Stimulated activated CD4-positive, alpha-beta T cell treated with anti-CD3 and anti-CD28 coated beads, Interleukin-1b, Interleukin-23, amount 100 ng/mL, for 4 hours (primary cell): Measurements from ENCODE around the gene VN1R4.
A peak's percentile ranks its signal among the peaks of the same experiment; 100 is the strongest.
"Not testable (repeated sequence)": the region's sequence is repeated elsewhere in the genome, so short reads cannot be mapped to it uniquely, and the experiment has no call there.

Source experiments
- DNase-seq, 2 donors: peaks; one replicate each; pipeline ENCODE4 v3.0.0-alpha.2; 2020; ENCODE audit warnings: low read depth in 2 of 2

The VN1R4 gene, protein sequence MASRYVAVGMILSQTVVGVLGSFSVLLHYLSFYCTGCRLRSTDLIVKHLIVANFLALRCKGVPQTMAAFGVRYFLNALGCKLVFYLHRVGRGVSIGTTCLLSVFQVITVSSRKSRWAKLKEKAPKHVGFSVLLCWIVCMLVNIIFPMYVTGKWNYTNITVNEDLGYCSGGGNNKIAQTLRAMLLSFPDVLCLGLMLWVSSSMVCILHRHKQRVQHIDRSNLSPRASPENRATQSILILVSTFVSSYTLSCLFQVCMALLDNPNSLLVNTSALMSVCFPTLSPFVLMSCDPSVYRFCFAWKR

DNA sequence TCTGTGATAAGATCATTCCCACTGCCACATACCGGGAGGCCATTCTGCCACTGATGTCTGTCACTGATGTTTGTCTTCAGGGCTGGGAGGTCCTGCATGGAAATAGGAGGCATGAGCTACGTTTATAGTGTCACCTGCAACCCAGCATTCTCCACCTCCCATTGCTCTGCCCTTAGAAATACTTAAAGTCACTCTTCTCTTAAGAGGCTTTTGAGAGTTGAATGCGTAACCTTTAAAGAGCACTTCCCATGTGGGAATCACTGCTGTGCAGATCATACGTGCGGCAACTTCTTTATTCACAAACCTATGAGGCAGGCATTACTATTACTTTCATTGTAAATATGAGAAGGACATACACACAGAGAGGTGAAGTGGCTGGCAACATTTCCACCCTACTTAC, at the start of gene VN1R4:
Gene VN1R4, minus strand, starts transcription at position 101 of the 400 bp plus-strand sequence. Its CDS starts 58 bp downstream, at position 43.
- DNase-seq = not testable (repeated sequence)

DNA sequence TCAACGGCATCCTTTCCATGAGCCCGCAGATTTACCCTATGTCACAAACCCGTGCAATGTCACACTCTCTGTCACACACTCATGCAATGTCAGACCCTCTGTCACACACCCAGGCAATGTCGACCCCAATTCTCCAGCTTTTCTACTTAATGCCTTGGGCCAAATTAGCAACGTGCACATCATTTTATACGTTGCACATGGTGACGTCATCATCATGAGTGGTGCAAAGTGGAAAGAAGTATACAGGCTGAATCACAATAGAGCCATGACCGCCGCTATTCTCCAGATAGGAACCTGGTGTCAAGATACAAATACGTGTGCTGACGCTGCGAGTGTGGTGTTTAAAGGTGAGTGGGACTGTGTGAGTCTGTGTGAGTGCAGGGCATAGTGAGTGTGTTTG, 44.4 kb upstream of the VN1R4 start:
- DNase-seq = no peak

DNA sequence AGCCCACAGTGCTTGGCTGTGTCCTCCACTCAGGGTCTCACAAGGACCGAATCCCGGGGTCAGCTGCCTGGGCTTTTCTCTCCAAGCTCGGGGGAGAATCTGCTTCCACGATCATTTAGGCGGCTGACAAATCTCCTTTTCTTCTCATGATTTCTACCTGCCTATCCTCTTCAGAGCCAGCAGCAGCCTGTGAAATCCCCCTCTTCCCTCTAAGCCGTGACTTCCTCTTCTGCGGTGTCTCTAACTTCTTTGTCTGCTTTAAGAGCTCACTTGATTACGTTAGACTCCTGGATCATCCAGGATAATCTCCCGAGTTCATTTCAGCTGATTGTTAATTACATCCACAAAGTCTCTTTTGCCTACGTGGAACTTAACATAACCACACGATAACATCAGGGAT, 43.5 kb upstream of the VN1R4 start:
- no peak for DNase-seq

DNA sequence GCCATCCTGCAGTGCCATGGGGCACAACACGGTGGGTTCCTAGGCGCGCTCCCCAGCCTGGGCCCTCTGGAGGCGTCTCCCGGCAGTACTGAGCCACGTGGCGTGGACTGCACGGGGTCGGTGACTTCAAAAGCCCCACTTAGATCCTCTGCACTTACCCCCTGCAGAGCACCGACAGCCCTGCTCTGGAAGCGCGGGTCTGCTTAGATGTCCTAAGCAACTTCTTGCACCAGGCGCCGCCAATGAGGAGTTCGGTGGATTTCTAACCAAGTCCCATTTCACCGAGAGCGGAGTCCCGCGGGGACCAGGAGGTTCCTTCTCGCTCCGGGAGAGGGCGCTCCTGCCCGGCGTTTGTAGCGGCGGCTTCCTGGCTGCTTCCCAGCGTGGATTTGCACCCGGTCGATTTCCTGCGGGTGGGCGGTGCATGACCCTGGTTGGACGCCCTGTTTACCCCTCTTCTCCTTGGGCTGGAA, 40.9 kb upstream of the VN1R4 start:
- DNase-seq = no peak

DNA sequence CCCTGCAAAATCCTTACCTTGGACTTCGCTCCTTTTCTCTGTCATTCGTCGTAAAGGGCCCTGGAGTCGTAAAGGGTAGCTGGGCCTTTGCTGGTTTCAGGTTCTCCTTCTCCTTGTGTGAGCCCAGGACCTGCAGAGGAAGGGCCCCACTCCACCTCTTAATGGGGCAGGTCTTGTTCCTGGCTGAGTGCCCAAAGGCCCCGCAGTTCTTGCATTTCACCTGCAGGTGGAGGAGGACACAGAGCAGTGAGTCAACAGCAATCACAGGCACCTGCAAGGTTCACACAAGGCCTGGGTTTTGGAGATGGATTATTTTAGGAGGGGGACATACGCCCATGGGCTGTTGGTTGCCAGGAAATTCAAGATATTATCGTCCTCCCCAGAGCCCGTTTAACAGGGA, 33.8 kb upstream of the VN1R4 start:
- not testable (repeated sequence) for DNase-seq

DNA sequence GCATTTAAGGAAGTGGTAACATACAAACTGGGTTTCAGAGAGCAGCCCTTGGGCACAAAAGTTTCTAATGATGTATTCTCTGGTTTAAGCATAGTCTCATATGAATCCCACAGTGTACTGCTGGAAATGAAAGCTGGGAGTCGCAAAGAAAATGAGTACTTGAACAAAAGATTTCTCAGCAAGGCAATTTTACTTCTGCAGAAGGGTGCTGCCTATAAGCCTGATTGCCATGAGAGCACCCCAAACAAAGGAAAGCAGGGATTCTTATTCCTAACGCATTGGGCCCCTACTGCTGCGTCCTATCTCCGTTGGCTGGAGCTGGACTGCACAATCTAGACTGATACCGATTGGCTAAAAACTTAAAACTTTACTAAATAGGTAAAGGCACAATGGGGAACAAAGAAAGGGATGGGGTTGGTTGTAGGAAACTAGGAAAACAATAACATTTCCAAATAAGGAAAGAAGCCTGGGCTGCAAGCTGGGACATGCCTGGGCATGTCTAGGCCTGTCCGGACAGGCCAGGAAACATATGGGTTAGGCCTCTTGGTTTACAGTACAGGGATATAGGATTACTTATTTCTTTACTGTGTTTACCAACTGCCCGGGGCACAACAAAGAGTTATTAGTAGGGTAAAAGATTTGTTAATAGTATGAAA, 27.4 kb upstream of the VN1R4 start:
- DNase-seq = no peak

DNA sequence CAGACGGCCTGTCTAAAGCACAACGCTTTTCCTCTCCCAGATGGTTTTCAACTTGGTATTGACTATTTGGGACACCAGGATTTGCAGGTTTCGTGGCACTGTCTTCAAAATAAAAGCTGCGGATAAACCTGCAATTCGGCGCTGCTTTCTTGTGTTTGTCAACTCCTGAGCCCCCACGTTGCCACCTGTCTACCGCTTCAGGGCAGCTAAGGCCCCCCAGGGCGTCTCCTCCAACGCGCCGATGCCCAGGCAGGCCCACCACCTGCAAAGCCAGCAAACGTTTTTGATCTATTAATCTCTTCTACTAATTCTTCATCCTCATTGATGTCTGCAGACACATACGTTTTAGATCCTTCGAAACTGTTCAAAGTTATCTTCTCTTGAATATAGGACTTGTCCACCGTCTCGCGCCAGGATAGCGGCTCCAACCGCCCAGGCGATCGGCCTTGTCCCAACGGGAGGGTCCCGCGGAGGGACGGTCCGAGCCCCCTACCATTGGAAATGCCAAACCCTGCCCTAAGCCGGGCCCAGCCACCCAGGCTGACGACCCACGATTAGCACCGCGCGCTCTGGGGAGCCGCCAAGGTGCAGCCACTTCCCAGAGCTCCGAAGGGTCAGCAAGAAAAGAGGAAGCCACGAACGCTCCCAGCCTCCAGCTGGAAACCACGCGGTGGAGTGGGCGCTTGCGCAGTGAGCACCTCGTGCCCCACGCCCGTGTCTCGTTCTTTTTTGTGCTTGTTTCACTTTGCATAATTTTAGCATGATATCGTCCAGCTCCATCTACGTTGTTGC, 23.4 kb upstream of the VN1R4 start:
- no peak for DNase-seq

DNA sequence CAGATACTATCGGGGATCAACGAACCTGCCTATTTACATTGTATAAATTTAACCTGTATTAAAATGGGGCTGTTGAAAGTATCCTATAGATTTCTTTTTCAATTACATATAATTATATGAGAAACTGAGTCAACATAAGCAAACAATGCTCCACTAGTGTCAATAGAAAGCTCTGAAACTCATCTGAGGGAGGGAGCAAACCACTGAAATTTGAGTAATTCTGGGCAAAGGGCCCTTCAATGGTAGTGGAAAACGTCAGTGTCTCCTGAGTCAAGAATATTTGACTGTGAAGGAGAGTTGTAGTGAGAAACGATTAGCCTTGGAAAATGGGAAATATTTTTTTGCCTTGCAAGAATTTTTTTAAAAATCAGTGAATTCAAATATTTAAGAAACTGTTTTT, 17.6 kb upstream of the VN1R4 start:
- DNase-seq = no peak

DNA sequence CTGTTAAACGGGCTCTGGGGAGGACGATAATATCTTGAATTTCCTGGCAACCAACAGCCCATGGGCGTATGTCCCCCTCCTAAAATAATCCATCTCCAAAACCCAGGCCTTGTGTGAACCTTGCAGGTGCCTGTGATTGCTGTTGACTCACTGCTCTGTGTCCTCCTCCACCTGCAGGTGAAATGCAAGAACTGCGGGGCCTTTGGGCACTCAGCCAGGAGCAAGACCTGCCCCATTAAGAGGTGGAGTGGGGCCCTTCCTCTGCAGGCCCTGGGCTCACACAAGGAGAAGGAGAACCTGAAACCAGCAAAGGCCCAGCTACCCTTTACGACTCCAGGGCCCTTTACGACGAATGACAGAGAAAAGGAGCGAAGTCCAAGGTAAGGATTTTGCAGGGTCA, 14.4 kb upstream of the VN1R4 start:
- DNase-seq = not testable (repeated sequence)

DNA sequence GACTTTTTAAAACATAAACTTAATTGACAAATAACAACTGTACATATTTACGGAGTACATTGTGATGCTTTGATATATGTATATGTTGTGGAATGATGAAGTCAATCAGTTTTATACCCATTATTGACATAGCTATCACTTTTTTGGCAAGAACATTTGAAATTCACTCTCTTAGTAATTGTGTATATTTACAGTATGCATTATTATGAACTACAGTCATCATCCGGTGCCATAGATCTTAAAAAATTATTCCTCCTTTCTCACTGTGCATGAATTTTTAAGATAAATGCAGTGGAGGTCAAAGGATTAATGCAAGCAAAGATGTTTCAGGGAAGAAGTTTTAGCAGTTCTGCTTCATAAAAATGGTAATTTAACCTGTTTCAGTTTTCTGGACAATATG, 8.0 kb upstream of the VN1R4 start:
- DNase-seq = no peak

DNA sequence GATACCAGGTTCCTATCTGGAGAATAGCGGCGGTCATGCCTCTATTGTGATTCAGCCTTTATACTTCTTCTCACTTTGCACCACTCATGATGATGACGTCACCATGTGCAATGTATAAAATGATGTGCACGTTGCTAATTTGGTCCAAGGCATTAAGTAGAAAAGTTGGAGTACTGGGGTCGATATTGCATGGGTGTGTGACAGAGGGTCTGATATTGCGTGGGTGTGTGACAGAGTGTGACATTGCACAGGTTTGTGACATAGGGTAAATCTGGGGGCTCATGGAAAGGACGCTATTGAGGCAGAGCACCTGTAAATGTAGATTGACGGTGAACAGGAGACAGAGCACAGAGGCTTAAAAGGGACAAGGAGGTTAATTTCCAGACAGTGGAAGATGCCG, 4.5 kb upstream of the VN1R4 start:
- DNase-seq = no peak

DNA sequence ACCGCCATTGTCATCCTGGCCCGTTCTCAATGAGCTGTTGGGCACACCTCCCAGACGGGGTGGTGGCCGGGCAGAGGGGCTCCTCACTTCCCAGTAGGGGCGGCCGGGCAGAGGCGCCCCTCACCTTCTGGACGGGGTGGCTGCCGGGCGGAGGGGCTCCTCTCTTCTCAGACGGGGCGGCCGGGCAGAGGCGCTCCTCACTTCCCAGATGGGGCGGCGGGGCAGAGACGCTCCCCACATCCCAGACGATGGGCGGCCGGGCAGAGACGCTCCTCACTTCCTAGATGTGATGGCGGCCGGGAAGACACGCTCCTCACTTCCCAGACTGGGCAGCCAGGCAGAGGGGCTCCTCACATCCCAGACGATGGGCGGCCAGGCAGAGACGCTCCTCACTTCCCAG, 2.3 kb upstream of the VN1R4 start:
- DNase-seq = not testable (repeated sequence)

DNA sequence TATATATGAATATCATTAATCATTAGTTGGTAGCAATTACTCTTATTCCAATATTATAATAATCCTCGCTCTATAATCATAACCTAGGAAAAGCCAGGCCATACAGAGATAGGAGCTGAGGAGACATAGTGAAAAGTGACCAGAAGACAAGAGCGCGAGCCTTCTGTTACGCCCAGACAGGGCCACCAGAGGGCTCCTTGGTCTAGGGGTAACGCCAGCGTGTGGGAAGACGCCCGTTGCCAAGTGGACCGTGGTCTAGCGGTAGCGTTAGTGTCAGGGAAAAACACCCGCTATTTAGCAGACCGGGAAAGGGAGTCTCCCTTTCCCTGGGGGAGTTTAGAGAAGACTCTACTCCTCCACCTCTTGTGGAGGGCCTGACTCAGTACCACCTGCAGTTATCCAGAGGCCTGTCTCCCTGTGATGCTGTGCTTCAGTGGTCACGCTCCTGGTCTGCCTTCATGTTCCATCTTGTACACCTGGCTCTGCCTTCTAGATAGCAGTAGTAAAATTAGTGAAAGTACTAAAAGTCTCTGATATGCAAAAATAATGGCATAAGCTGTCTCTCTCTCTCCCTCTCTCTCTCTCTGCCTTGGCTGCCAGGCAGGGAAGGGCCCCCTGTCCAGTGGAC, 9.7 kb downstream of the VN1R4 start, which contains the start of gene VN1R2:
Gene VN1R2, plus strand, starts transcription at position 578 of the 628 bp plus-strand sequence. CDS start 84 bp downstream, outside the sequence.
- DNase-seq = not testable (repeated sequence)

DNA sequence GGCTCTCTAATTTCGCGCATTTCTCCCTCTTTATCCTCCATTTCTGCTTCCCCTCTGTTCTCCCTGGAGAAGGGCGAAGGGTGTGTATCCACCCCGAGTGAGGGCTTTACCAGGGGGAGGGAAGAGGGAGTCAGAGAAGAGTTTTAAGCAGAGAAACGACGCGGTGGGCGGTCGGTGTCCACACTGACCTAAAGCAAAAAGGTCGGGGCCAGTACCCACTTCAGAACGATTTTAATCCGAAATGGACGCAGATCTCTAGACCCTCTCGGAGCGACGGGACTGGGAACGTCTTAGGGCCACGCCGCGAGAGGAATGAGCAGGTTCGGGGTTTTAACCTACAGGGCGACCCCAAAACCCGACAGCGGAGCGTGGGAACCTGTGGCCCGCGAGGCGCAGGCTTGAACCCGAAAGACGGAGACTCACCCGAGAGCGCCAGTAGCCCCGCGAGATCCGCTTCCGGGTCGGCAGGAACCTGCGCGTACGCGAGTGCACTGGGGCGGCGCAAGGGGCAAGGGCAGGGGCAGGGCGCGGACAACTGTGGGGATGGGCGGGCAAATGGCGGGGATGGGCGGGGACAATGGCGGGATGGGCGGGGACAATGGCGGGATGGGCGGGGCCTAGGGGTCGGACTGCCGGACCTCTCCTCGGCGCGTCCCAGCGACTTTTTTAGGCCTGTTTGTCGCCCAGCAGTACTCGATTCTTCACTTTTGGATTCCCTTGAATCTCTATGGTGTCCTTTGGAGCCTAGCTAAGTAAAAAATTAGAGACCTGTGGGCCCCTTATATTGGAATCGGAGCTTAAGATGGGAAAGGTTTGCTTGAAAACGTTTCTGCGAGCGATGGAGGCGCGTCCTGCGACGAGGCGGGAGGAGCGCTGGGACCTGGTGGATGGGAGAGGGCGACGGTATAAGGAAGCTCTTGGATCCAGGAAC, 12.8 kb downstream of the VN1R4 start, which contains the start of gene ZNF677:
Gene ZNF677, minus strand, starts transcription at position 463 of the 931 bp plus-strand sequence. CDS start 3,323 bp downstream, outside the sequence.
- peak; percentile 68 to 72 for DNase-seq

DNA sequence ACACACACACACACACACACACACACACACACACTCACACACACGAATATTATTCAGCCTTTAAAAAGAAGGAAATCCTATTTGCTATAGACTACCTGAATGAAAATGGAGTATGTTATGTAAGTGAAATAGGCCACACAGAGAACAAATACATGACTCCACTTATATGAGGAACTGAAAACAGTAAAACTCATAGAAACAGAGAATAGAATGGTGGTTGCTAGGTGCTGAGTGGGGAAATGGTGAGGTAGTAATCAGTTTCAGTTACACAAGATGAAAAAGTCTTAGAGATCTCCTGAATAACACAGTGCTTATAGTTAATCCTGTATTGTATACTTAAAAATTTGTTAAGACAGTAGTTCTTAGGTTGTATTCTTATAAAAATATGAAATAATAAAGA, 21.0 kb downstream of the VN1R4 start:
- DNase-seq = no peak

DNA sequence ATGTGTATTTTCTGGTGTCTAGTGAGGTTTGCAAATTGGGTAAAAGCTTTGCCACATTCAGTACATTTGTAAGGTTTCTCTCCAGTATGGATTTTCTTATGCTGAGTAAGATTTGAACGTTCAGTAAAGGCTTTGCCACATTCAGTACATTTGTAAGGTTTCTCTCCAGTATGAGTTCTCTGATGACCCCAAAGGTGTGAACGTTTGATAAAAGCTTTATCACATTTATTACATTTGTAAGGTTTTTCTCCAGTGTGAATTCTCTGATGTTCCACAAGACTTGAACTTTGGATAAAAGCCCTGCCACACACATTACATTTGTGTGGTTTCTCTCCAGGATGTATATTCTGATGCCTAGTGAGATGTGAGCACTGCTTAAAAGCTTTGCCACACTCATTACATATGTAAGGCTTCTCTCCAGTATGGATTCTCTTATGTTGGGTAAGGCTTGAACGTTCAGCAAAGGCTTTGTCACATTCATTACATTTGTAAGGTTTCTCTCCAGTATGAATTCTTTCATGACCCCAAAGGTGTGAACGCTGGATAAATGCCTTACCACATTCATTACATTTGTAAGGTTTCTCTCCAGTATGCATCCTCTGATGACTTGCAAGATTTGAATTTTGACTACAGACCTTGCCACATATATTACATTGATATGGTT, 30.3 kb downstream of the VN1R4 start:
- no peak for DNase-seq

DNA sequence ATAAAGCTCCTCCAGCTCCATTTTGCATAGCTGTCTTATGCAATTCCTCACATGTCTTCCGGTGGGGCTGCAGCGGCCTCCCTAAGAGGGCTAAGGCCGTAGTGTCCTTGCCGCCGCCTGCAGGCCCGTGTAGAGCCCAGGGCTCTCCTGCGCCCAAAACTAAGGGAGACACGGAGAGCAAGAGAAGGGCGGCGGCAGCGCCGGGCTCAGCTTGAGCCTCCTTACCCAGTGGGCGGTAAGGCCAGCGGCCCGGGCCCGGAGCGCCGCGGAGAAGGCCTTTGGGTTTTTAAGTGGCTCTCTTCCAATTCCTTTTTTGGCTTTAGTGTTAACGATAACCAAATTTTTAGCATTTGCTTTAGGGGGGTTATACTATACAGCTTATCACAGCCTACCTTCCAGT, 42.9 kb downstream of the VN1R4 start:
- no peak for DNase-seq

DNA sequence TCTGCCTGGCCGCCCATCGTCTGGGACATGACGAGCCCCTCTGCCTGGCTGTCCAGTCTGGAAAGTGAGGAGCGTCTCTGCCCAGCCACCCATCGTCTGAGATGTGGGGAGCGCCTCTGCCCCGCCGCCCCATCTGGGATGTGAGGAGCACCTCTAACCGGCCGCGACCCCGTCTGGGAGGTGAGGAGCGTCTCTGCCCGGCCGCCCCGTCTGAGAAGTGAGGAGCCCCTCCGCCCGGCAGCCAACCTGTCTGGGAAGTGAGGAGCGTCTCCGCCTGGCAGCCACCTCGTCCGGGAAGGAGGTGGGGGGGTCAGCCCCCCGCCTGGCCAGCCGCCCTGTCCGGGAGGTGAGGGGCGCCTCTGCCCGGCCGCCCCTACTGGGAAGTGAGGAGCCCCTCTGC, 44.8 kb downstream of the VN1R4 start:
- not testable (repeated sequence) for DNase-seq
